ENCODE measurements around the gene IL23A. TPM values are rescaled to one million over a fixed set of nuclear protein-coding genes. Genes with fewer than 3 reads are reported as not detected.

The IL23A gene
- total RNA-seq, 1 experiment from 2014 or later = 2.0 TPM

GRCh38 chr12:56389412-56389811 is 50.7 kb downstream of the IL23A start:
- Histone ChIP-seq H2BK12ac (ENCODE audit: insufficient read length, low read depth, low read length) (no peak overlapping the region), H3K79me1 (ENCODE audit: insufficient read depth, low read depth, low read length, poor library complexity, severe bottlenecking) (no peaks in the 10 kb centered on the region), H3T11ph (ENCODE audit: low read length) (no peak overlapping the region), H2BK15ac (ENCODE audit: low read depth, low read length) (no peak overlapping the region), H4K20me1 (ENCODE audit: control insufficient read depth, insufficient read depth, insufficient read length) (no peaks in the 10 kb centered on the region), H2AFZ (ENCODE audit: low read length) (no peak overlapping the region), H3K23me2 (ENCODE audit: insufficient read length, low read depth, low read length, poor library complexity, severe bottlenecking) (no peaks in the 10 kb centered on the region), H4K8ac (replicated peaks; ENCODE audit: insufficient read length, low read depth, low read length) (no peak overlapping the region), H3K79me2 (ENCODE audit: insufficient read depth, low read length) (no peaks in the 10 kb centered on the region), H3K4ac (ENCODE audit: low read depth, low read length) (no peak overlapping the region), H2BK20ac (ENCODE audit: low read depth, low read length, poor library complexity, severe bottlenecking) (no peak overlapping the region), H2AK5ac (ENCODE audit: insufficient read length, low read length) (no peak overlapping the region), H3K27me3 (ENCODE audit: insufficient read depth, low read length) (no peaks in the 10 kb centered on the region), H3K4me1 (ENCODE audit: insufficient read depth, low read length) (no peaks in the 10 kb centered on the region), H3K4me2 (ENCODE audit: insufficient read depth, insufficient read length, low read length) (no peak overlapping the region), H3K23ac (ENCODE audit: insufficient read length, low read depth, low read length) (no peak overlapping the region), H3K9me3 (ENCODE audit: control insufficient read depth, low read depth, low read length) (no peaks in the 10 kb centered on the region), H4K91ac (ENCODE audit: insufficient read length, low read depth, low read length) (no peak overlapping the region), H3K27ac (ENCODE audit: insufficient read length, low read depth, low read length) (no peak overlapping the region), H3K18ac (ENCODE audit: insufficient read length, low read depth, low read length) (no peak overlapping the region), H3K56ac (ENCODE audit: insufficient read length, low read depth, low read length) (no peak overlapping the region), H3K14ac (ENCODE audit: insufficient read depth, low read length) (no peak overlapping the region), H3K9ac (ENCODE audit: extremely low read depth, insufficient read length, low read length) (no peak overlapping the region), H2BK5ac (ENCODE audit: insufficient read length, low read length) (no peak overlapping the region), H2BK120ac (ENCODE audit: low read depth, low read length, poor library complexity, severe bottlenecking) (no peak overlapping the region), H4K5ac (ENCODE audit: insufficient read length, low read depth, low read length) (no peak overlapping the region)
- no CpG with 5 or more reads among the region's 5 CpGs for WGBS (ENCODE audit: extremely low coverage, insufficient read length, low lambda C conversion rate)
- Mint-ChIP-seq H3K27me3 (ENCODE audit: low read depth) (no peaks in the 10 kb centered on the region), H3K27ac (0 out of 7 replicates have a peak overlapping the region, but pooled peaks of 1 of the 3 experiments have one; percentile 14), H3K36me3 (ENCODE audit: insufficient read depth in 1 of 3, low read depth in 3 of 3) (no peaks in the 10 kb centered on the region), H3K4me1 (peaks cover 8 to 10% of the 10 kb centered on the region in 2 experiments), H3K4me3 (no peak overlapping the region), H3K9me3 (peaks cover 6% of the 10 kb centered on the region in 2 experiments; a peak in 2 of 5 replicates)
- DNase-seq = no peak
- TF ChIP-seq CTCF (conservative IDR thresholded peaks at IDR 0.05) = no peak

Other genes with a start within 250 kb of the IL23A start
- 248 TPM in 2 replicates for gene PA2G4, start 234.3 kb upstream of the IL23A start, total RNA-seq (2021)
- 4,637 and 4,685 TPM in 2 replicates for gene RPL41, start 222.3 kb upstream of the IL23A start, total RNA-seq (2021)
- 8.9 and 9.4 TPM in 2 replicates for gene ZC3H10, start 220.6 kb upstream of the IL23A start, total RNA-seq (2021)
- 111 and 112 TPM in 2 replicates for gene ESYT1, start 210.6 kb upstream of the IL23A start, total RNA-seq (2021)
- 165 and 168 TPM in 2 replicates for gene MYL6B, start 186.3 kb upstream of the IL23A start, total RNA-seq (2021)
- gene MYL6, start 180.5 kb upstream of the IL23A start, total RNA-seq (2021) = 1,181 and 1,197 TPM in 2 replicates
- 85.0 and 86.9 TPM in 2 replicates for gene SMARCC2, start 149.4 kb upstream of the IL23A start, total RNA-seq (2021)
- 60.8 and 64.8 TPM in 2 replicates for gene RNF41, start 117.0 kb upstream of the IL23A start, total RNA-seq (2021)
- 48.7 and 49.0 TPM in 2 replicates for gene NABP2, start 114.5 kb upstream of the IL23A start, total RNA-seq (2021)
- gene SLC39A5, start 108.8 kb upstream of the IL23A start, total RNA-seq (2021) = 0.15 TPM in 1 of 2 replicates, not detected in the other
- gene ANKRD52, start 80.5 kb upstream of the IL23A start, total RNA-seq (2021) = 33.4 and 34.6 TPM in 2 replicates
- 24.8 and 26.1 TPM in 2 replicates for gene COQ10A, start 71.9 kb upstream of the IL23A start, total RNA-seq (2021)
- gene CS, start 38.6 kb upstream of the IL23A start, total RNA-seq (2021) = 250 and 253 TPM in 2 replicates
- gene CNPY2, start 22.9 kb upstream of the IL23A start, total RNA-seq (2021) = 203 and 221 TPM in 2 replicates
- gene PAN2, start 4.9 kb upstream of the IL23A start, total RNA-seq (2021) = 35.4 and 40.8 TPM in 2 replicates
- gene STAT2, start 21.2 kb downstream of the IL23A start, total RNA-seq (2021) = 47.8 and 49.9 TPM in 2 replicates
- gene APOF, start 24.0 kb downstream of the IL23A start, total RNA-seq (2021) = not detected in 2 replicates
- gene TIMELESS, start 110.5 kb downstream of the IL23A start, total RNA-seq (2021) = 64.9 and 68.0 TPM in 2 replicates
- gene MIP, start 115.8 kb downstream of the IL23A start, total RNA-seq (2021) = 0.17 TPM in 1 of 2 replicates, not detected in the other
- 4.2 and 4.9 TPM in 2 replicates for gene SPRYD4, start 129.7 kb downstream of the IL23A start, total RNA-seq (2021)
- gene GLS2, start 149.3 kb downstream of the IL23A start, total RNA-seq (2021) = 15.9 and 17.0 TPM in 2 replicates
- gene RBMS2, start 182.9 kb downstream of the IL23A start, total RNA-seq (2021) = 9.5 TPM in 2 replicates